BLaER1 treated with 17β-estradiol and CSF1 and Interleukin-3, amounts not matched to agents 10 nM and 100 nM (cell line): ENCODE data around the gene ARMC9.
"Not testable (repeated sequence)": the region's sequence is repeated elsewhere in the genome, so short reads cannot be mapped to it uniquely, and the experiment has no call there.

ENCODE experiments used
- H3K27ac ChIP-seq, 11 experiments: shearing (Covaris generic); formaldehyde crosslinking; 2 replicates each; pipeline ENCODE4 v1.8.1; 2022
- H3K27me3 ChIP-seq, 11 experiments: shearing (Covaris generic); formaldehyde crosslinking; 2 replicates each; pipeline ENCODE4 v1.8.1; 2022
- H3K36me3 ChIP-seq, 11 experiments: shearing (Covaris generic); formaldehyde crosslinking; 2 replicates each; pipeline ENCODE4 v1.8.1; 2022
- H3K4me1 ChIP-seq, 10 experiments: shearing (Covaris generic); formaldehyde crosslinking; 2 replicates each; pipeline ENCODE4 v1.8.1; 2022
- H3K4me2 ChIP-seq, 11 experiments: shearing (Covaris generic); formaldehyde crosslinking; 2 replicates each; pipeline ENCODE4 v1.8.1; 2022
- H3K4me3 ChIP-seq, 10 experiments: shearing (Covaris generic); formaldehyde crosslinking; 2 replicates each; pipeline ENCODE4 v1.8.1; 2022
- H3K9ac ChIP-seq, 11 experiments: shearing (Covaris generic); formaldehyde crosslinking; 2 replicates each; pipeline ENCODE4 v1.8.1; 2022
- H3K9me3 ChIP-seq, 11 experiments: shearing (Covaris generic); formaldehyde crosslinking; replicated peaks in 1 of 11; 2 replicates each; pipeline ENCODE4 v1.8.1; 2022
- H4K20me1 ChIP-seq, 11 experiments: shearing (Covaris generic); formaldehyde crosslinking; 2 replicates each; pipeline ENCODE4 v1.8.1; 2022
- Cebpa-rat ChIP-seq, 11 experiments: shearing (Covaris generic); IDR thresholded peaks; 2 replicates each; pipeline ENCODE4 v1.8.1; 2022

ARMC9 gene

GRCh38 chr2:231399046-231399852 lies 200.8 kb downstream of the ARMC9 start:
- peak overlapping the region in 1 of 11 experiments; percentile 7; a peak in 4 of 22 replicates for H3K9ac ChIP-seq
- H3K4me2 ChIP-seq = peak overlapping the region in 10 of 11 experiments; percentile 31 to 86 (median 62); a peak in 11 of 22 replicates
- no peak overlapping the region for H3K4me3 ChIP-seq
- no peaks in the 10 kb centered on the region for H3K36me3 ChIP-seq
- peaks cover 34 to 45% (median 40%) of the 10 kb centered on the region in 11 experiments for H3K27me3 ChIP-seq
- no peak for TF ChIP-seq Cebpa-rat (IDR thresholded peaks at IDR 0.05)
- H3K9me3 ChIP-seq = no peaks in the 10 kb centered on the region
- no peak overlapping the region; a peak in 2 of 22 replicates for H3K27ac ChIP-seq
- peaks cover 0 to 10% (median 0%) of the 10 kb centered on the region in 11 experiments; a peak in 4 of 22 replicates for H4K20me1 ChIP-seq
- H3K4me1 ChIP-seq = peaks cover 33 to 48% (median 37%) of the 10 kb centered on the region in 10 experiments

DNA sequence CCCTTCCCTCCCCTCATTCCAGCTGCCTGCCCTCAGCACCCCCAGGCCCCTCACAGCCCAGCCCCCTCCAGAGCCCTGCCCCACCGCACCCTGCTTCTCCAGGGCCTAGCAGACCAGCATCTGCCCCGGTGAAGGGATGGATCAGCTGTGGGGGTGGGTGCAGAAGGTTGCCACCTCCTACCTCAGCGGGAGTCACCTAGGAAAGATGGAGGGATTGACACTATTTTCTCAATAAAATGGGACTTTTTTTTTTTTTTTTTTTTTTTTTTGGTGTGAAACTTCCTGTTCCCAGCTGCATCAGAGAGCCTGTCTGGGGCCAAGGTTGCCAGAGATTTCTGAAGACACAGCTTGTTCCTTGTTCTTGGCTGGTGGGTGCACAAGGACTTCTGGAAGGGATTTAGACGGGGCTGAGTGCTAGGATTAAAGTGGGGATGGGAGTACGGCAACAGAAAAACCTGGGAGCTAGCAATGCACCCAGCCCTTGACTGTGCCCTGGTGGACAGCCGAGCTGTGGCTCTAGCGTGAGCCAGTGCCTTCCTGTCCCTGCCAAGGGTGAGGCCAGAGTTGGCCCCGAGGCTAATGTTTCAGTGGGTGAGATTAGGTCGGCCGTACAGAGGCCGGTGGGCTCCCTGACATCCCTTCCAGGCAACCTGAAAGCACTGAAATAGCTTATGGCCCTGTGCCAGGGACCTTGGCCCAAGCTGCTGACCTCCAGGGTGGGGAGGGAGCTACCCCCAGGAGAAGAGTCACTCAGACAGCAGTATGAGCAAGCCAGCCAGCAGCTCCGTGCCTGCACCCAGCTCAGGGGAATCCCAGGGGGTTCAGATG lies 201.6 kb downstream of the ARMC9 start:
- Histone ChIP-seq H3K4me1 (peaks cover 26 to 43% (median 31%) of the 10 kb centered on the region in 10 experiments), H3K4me2 (peak overlapping the region; percentile 31 to 86 (median 65); a peak in 21 of 22 replicates), H3K9ac (peak overlapping the region in 3 of 11 experiments; percentile 7 to 60 (median 18); a peak in 5 of 22 replicates), H3K36me3 (no peaks in the 10 kb centered on the region), H3K27ac (peak overlapping the region in 3 of 11 experiments; percentile 2 to 68 (median 46); a peak in 3 of 22 replicates), H3K9me3 (no peaks in the 10 kb centered on the region), H3K27me3 (peaks cover 26 to 37% (median 32%) of the 10 kb centered on the region in 11 experiments), H3K4me3 (no peak overlapping the region), H4K20me1 (peaks cover 0 to 5% (median 0%) of the 10 kb centered on the region in 11 experiments; a peak in 3 of 22 replicates)
- TF ChIP-seq Cebpa-rat (IDR thresholded peaks at IDR 0.05) = no peak

- not testable (repeated sequence) for H4K20me1 ChIP-seq, H3K36me3 ChIP-seq, H3K4me3 ChIP-seq, H3K9me3 ChIP-seq
- Histone ChIP-seq H3K27me3 (peaks cover 20 to 31% (median 25%) of the 10 kb centered on the region in 11 experiments), H3K4me2 (peak overlapping the region; percentile 31 to 86 (median 65); a peak in 21 of 22 replicates), H3K4me1 (peaks cover 22 to 38% (median 27%) of the 10 kb centered on the region in 10 experiments), H3K27ac (peak overlapping the region in 2 of 11 experiments; percentile 46 to 68; a peak in 3 of 22 replicates), H3K9ac (peak overlapping the region in 3 of 11 experiments; percentile 7 to 60 (median 18); a peak in 3 of 22 replicates)
Measured at GRCh38 chr2:231400681-231401080, 202.2 kb downstream of the ARMC9 start.

GRCh38 chr2:231401101-231401500 lies 202.7 kb downstream of the ARMC9 start:
- Histone ChIP-seq H3K27me3 (peaks cover 16 to 27% (median 21%) of the 10 kb centered on the region in 11 experiments), H3K4me1 (peaks cover 23 to 40% (median 29%) of the 10 kb centered on the region in 10 experiments)
- not testable (repeated sequence) for H3K9me3 ChIP-seq, H3K4me2 ChIP-seq, H3K9ac ChIP-seq, H3K4me3 ChIP-seq, H3K36me3 ChIP-seq, H3K27ac ChIP-seq, H4K20me1 ChIP-seq

GRCh38 chr2:231403421-231404182 lies 205.2 kb downstream of the ARMC9 start:
- Histone ChIP-seq H3K4me1 (peaks cover 34 to 46% (median 42%) of the 10 kb centered on the region in 10 experiments), H3K4me2 (peak overlapping the region in 10 of 11 experiments; percentile 8 to 53 (median 30); a peak in 15 of 22 replicates), H3K9me3 (peaks cover 0 to 13% (median 11%) of the 10 kb centered on the region in 11 experiments; a peak in 21 of 22 replicates)
- not testable (repeated sequence) for H3K4me3 ChIP-seq, H4K20me1 ChIP-seq, H3K27me3 ChIP-seq, H3K36me3 ChIP-seq, H3K27ac ChIP-seq, H3K9ac ChIP-seq

- peaks cover 34 to 44% (median 40%) of the 10 kb centered on the region in 10 experiments for H3K4me1 ChIP-seq
- not testable (repeated sequence) for H4K20me1 ChIP-seq, H3K4me3 ChIP-seq, H3K27me3 ChIP-seq, H3K9ac ChIP-seq, H3K36me3 ChIP-seq, H3K27ac ChIP-seq
- H3K9me3 ChIP-seq = peaks cover 0 to 18% (median 16%) of the 10 kb centered on the region in 11 experiments; a peak in 21 of 22 replicates
- peak overlapping the region in 9 of 11 experiments; percentile 8 to 53 (median 32); a peak in 15 of 22 replicates for H3K4me2 ChIP-seq
Measured at GRCh38 chr2:231404183-231404578, 205.8 kb downstream of the ARMC9 start.

GRCh38 chr2:231405601-231406367 lies 207.4 kb downstream of the ARMC9 start:
- H3K36me3 ChIP-seq, H4K20me1 ChIP-seq, H3K27me3 ChIP-seq: not testable (repeated sequence)
- H3K27ac ChIP-seq = peak overlapping the region in 9 of 11 experiments; percentile 34 to 74 (median 57); a peak in 16 of 22 replicates
- peaks cover 7 to 33% (median 26%) of the 10 kb centered on the region in 11 experiments for H3K9me3 ChIP-seq
- peaks cover 25 to 34% (median 30%) of the 10 kb centered on the region in 10 experiments for H3K4me1 ChIP-seq
- H3K4me3 ChIP-seq = 0 out of 20 replicates have a peak overlapping the region, but pooled peaks of 4 of the 10 experiments have one; percentile 3 to 12 (median 6)
- peak overlapping the region in 8 of 11 experiments; percentile 6 to 63 (median 50); a peak in 11 of 22 replicates for H3K9ac ChIP-seq
- H3K4me2 ChIP-seq = peak overlapping the region; percentile 52 to 92 (median 80)

GRCh38 chr2:231407686-231408085 lies 209.3 kb downstream of the ARMC9 start:
- Histone ChIP-seq H3K9me3 (peaks cover 7 to 34% (median 26%) of the 10 kb centered on the region in 11 experiments), H3K4me2 (peak overlapping the region in 3 of 11 experiments; percentile 75 to 92 (median 86); a peak in 5 of 22 replicates), H3K27me3 (peaks cover 14 to 27% (median 23%) of the 10 kb centered on the region in 11 experiments), H3K4me1 (peaks cover 29 to 40% (median 37%) of the 10 kb centered on the region in 10 experiments)
- not testable (repeated sequence) for H3K4me3 ChIP-seq, H3K36me3 ChIP-seq, H3K9ac ChIP-seq, H3K27ac ChIP-seq, H4K20me1 ChIP-seq

GRCh38 chr2:231408304-231408703 lies 209.9 kb downstream of the ARMC9 start:
- H3K27ac ChIP-seq, H3K36me3 ChIP-seq, H3K9ac ChIP-seq, H4K20me1 ChIP-seq, H3K4me3 ChIP-seq, H3K4me2 ChIP-seq: not testable (repeated sequence)
- Histone ChIP-seq H3K27me3 (peaks cover 14 to 28% (median 23%) of the 10 kb centered on the region in 11 experiments), H3K4me1 (peaks cover 27 to 41% (median 37%) of the 10 kb centered on the region in 10 experiments), H3K9me3 (peaks cover 7 to 34% (median 26%) of the 10 kb centered on the region in 11 experiments)
